Mucosa of rectum (tissue), 2 donors: ENCODE results near the gene DIABLO.

Experiments
- H3K27ac ChIP-seq, 2 donors: one replicate each; pipeline ENCODE4 v1.7.0; 2013; ENCODE audit warnings: inconsistent platforms in 2 of 2, low read depth in 2 of 2, low read length in 2 of 2
- H3K27me3 ChIP-seq, 2 donors: one replicate each; pipeline ENCODE4 v1.7.0; 2013; ENCODE audit warnings: low read length in 2 of 2; ENCODE audit not compliant: control insufficient read depth in 2 of 2, insufficient read depth in 2 of 2
- H3K36me3 ChIP-seq, 2 donors: one replicate each; pipeline ENCODE4 v1.7.0; 2013; ENCODE audit warnings: low read length in 2 of 2; ENCODE audit not compliant: control insufficient read depth in 2 of 2, insufficient read depth in 2 of 2
- H3K4me1 ChIP-seq, 2 donors: one replicate each; pipeline ENCODE4 v1.7.0; 2013; ENCODE audit warnings: low read length in 2 of 2, mild to moderate bottlenecking in 1 of 2; ENCODE audit not compliant: control insufficient read depth in 2 of 2, insufficient read depth in 2 of 2
- H3K4me3 ChIP-seq, 2 donors: one replicate each; pipeline ENCODE4 v1.7.0; 2013; ENCODE audit warnings: low read length in 2 of 2
- H3K9ac ChIP-seq, 2 donors: one replicate each; pipeline ENCODE4 v1.7.0; 2013; ENCODE audit warnings: low read length in 2 of 2, low read depth in 1 of 2, mild to moderate bottlenecking in 1 of 2
- H3K9me3 ChIP-seq, 2 donors: one replicate each; pipeline ENCODE4 v1.7.0; 2013; ENCODE audit warnings: low read length in 2 of 2; ENCODE audit not compliant: control insufficient read depth in 2 of 2
- donor health status: healthy.
- donor health status: Normal muscosa, but diverticular disease.

The DIABLO gene

GRCh38 chr12:122245553-122245952 is 19.7 kb upstream of the DIABLO start:
- Histone ChIP-seq H3K4me3 (no peak overlapping the region), H3K36me3 (peaks cover 24 to 43% of the 10 kb centered on the region in 2 donors), H3K9me3 (no peaks in the 10 kb centered on the region), H3K9ac (no peak overlapping the region), H3K27me3 (no peaks in the 10 kb centered on the region), H3K4me1 (no peaks in the 10 kb centered on the region), H3K27ac (no peak overlapping the region)

GRCh38 chr12:122244565-122245371 is 18.9 kb upstream of the DIABLO start:
- Histone ChIP-seq H3K27me3 (no peaks in the 10 kb centered on the region), H3K27ac (no peak overlapping the region)

GRCh38 chr12:122243965-122244364 is 18.1 kb upstream of the DIABLO start:
- Histone ChIP-seq H3K36me3 (peaks cover 26 to 29% of the 10 kb centered on the region in 2 donors), H3K27me3 (no peaks in the 10 kb centered on the region), H3K4me3 (no peak overlapping the region), H3K27ac (no peak overlapping the region), H3K9ac (no peak overlapping the region), H3K4me1 (no peaks in the 10 kb centered on the region), H3K9me3 (no peaks in the 10 kb centered on the region)

More at GRCh38 chr12:122244565-122245371, 18.9 kb upstream of the DIABLO start:
- peak overlapping the region in 1 of 2 donors; percentile 16 for H3K4me3 ChIP-seq
- H3K9me3 ChIP-seq = no peaks in the 10 kb centered on the region
- H3K36me3 ChIP-seq = peaks cover 25 to 37% of the 10 kb centered on the region in 2 donors
- no peak overlapping the region for H3K9ac ChIP-seq
- no peaks in the 10 kb centered on the region for H3K4me1 ChIP-seq

- Histone ChIP-seq H3K36me3 (peaks cover 22 to 32% of the 10 kb centered on the region in 2 donors), H3K4me1 (no peaks in the 10 kb centered on the region), H3K27ac (no peak overlapping the region), H3K4me3 (no peak overlapping the region), H3K9ac (no peak overlapping the region), H3K27me3 (no peaks in the 10 kb centered on the region), H3K9me3 (no peaks in the 10 kb centered on the region)
Measured at GRCh38 chr12:122238861-122239260, 13.0 kb upstream of the DIABLO start.

GRCh38 chr12:122235741-122236140 is 9.9 kb upstream of the DIABLO start:
- peaks cover 30 to 42% of the 10 kb centered on the region in 2 donors for H3K36me3 ChIP-seq
- H3K27ac ChIP-seq = no peak overlapping the region
- no peaks in the 10 kb centered on the region for H3K4me1 ChIP-seq
- no peaks in the 10 kb centered on the region for H3K9me3 ChIP-seq
- H3K27me3 ChIP-seq = no peaks in the 10 kb centered on the region
- no peak overlapping the region for H3K9ac ChIP-seq
- H3K4me3 ChIP-seq = no peak overlapping the region

GRCh38 chr12:122232691-122233090 is 6.8 kb upstream of the DIABLO start:
- H3K9me3 ChIP-seq = no peaks in the 10 kb centered on the region
- peaks cover 26 to 45% of the 10 kb centered on the region in 2 donors for H3K36me3 ChIP-seq
- no peak overlapping the region for H3K9ac ChIP-seq
- no peaks in the 10 kb centered on the region for H3K27me3 ChIP-seq
- no peak overlapping the region for H3K27ac ChIP-seq
- no peak overlapping the region for H3K4me3 ChIP-seq
- H3K4me1 ChIP-seq = no peaks in the 10 kb centered on the region

- Histone ChIP-seq H3K36me3 (peaks cover 25 to 45% of the 10 kb centered on the region in 2 donors), H3K4me3 (no peak overlapping the region), H3K4me1 (peaks cover 8% of the 10 kb centered on the region in 2 donors), H3K27ac (no peak overlapping the region), H3K9ac (no peak overlapping the region), H3K27me3 (no peaks in the 10 kb centered on the region), H3K9me3 (no peaks in the 10 kb centered on the region)
Measured at GRCh38 chr12:122230798-122231197, 4.9 kb upstream of the DIABLO start.

- Histone ChIP-seq H3K9ac (no peak overlapping the region), H3K27me3 (no peaks in the 10 kb centered on the region), H3K4me3 (no peak overlapping the region), H3K36me3 (peaks cover 15 to 31% of the 10 kb centered on the region in 2 donors), H3K27ac (no peak overlapping the region), H3K9me3 (no peaks in the 10 kb centered on the region), H3K4me1 (peaks cover 15 to 17% of the 10 kb centered on the region in 2 donors)
Measured at GRCh38 chr12:122228092-122228491, 2.2 kb upstream of the DIABLO start.

GRCh38 chr12:122227341-122227740 is 1.5 kb upstream of the DIABLO start:
- H3K27ac ChIP-seq = no peak overlapping the region
- peaks cover 10 to 35% of the 10 kb centered on the region in 2 donors for H3K36me3 ChIP-seq
- H3K9ac ChIP-seq = no peak overlapping the region

GRCh38 chr12:122226366-122227125 is 694 bp upstream of the DIABLO start:
- Histone ChIP-seq H3K36me3 (peaks cover 14 to 35% of the 10 kb centered on the region in 2 donors), H3K9ac (peak overlapping the region in 1 of 2 donors; percentile 50), H3K4me3 (peak overlapping the region; percentile 64 to 68), H3K27me3 (no peaks in the 10 kb centered on the region), H3K9me3 (no peaks in the 10 kb centered on the region), H3K4me1 (peaks cover 15 to 17% of the 10 kb centered on the region in 2 donors), H3K27ac (peak overlapping the region; percentile 41 to 47)

More at GRCh38 chr12:122227341-122227740, 1.5 kb upstream of the DIABLO start:
- Histone ChIP-seq H3K4me1 (peaks cover 15 to 17% of the 10 kb centered on the region in 2 donors), H3K4me3 (no peak overlapping the region), H3K27me3 (no peaks in the 10 kb centered on the region), H3K9me3 (no peaks in the 10 kb centered on the region)
